ENCODE results near the gene POU2F1.

GRCh38 chr1:167365360-167365759 lies 144.7 kb downstream of the POU2F1 start:
- TF ChIP-seq CTCF (IDR thresholded peaks at IDR 0.05 in 2 of 3, conservative IDR thresholded peaks at IDR 0.05 in 1 of 3; ENCODE audit: borderline replicate concordance in 1 of 3, insufficient read depth in 1 of 3, low read depth in 2 of 3, low read length in 2 of 3) (no peak), SP1 (IDR thresholded peaks at IDR 0.05; ENCODE audit: low read depth) (no peak)

Data from HCT116 (cell line).